GM10266 (cell line): ENCODE measurements around the gene INHA.

Experiments
- DNase-seq: peaks from one replicate; pipeline ENCODE4 v3.0.0; 2012; ENCODE audit errors: extremely low spot score
- CTCF ChIP-seq: IDR thresholded peaks from 2 replicates; pipeline ENCODE4 v1.5.1; 2012; ENCODE audit warnings: mild to moderate bottlenecking, low read depth; ENCODE audit not compliant: control insufficient read depth, insufficient read depth; ENCODE audit errors: missing control alignments

INHA gene

GRCh38 chr2:219572237-219573001, at the start of gene INHA:
TSS of gene INHA (plus strand) at chr2:219572310. CDS start at chr2:219572375, 65 bp downstream.
- no peak for TF ChIP-seq CTCF

DNA sequence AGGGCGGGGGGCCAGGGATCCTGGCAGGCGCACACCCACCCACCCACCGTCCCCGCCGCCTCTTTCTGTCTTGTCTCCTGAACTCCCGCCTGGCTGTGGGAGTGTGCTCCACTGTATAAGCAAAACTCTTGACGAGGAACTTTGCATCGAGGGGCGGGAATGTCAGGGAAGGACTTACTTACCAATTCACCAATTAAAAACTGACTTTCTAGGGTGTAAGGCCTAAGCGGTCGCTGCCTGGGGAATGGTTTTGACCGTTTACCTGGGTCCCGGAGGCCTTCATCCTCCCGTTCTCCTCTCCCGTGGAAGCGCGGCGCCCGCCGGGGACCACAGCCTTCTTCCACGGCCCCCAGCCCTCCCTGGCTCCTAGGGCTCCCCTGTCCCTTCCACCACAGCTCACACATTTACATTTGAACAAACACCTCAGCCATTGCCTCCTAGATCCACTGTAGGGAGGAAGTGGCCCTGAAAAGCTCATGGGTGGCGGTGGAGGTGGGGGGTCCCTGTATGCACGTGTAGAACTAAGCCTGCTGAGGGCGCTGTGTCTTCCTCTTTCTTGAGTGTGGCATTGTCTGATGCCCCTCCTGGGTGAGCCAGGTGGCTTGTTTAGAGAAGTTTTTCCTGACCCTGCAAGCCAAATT, 49.0 kb upstream of the INHA start:
- peak; percentile 22 for DNase-seq

More at GRCh38 chr2:219572237-219573001, at the start of gene INHA:
- peak; percentile 19 for DNase-seq

GRCh38 chr2:219524817-219525216, 47.3 kb upstream of the INHA start:
- no peak for DNase-seq
- no peak for TF ChIP-seq CTCF

More for the DNA sequence above, 49.0 kb upstream of the INHA start:
- no peak for TF ChIP-seq CTCF

DNA sequence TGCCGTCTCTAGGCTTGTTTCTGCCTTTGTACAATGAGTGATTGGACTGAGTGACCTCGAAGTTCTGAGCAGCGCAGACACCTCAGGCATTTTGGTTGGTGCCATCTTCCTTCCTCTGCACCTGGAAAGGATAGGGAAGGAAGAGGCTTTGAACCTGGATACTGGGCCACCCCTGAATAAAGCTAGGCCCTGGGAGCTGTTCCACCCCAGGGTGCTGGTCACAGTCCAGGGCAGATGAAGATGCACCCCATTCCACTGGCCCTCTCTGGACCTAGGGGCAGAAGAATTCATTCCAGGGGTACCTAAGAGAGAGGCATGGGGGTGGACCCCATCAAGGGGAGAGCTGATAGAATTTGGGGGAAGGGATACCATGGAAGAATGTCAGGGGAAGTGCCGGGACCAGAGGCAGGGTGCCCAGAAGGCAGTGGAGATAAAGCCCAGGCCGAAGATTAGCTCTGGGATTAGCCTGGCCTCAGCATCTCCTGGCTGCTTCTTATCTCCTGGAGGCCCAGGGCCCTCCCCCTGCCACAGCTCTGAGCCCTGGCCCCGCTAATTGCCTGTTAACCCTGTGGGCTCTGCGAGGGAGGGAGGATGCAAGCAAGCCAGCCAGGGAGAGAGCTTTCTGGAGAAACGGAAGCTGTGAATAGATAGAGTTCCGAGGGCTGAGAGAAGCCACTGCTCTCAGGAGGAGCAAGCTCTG, 46.4 kb upstream of the INHA start:
- TF ChIP-seq CTCF, result no peak
- DNase-seq, result no peak

DNA sequence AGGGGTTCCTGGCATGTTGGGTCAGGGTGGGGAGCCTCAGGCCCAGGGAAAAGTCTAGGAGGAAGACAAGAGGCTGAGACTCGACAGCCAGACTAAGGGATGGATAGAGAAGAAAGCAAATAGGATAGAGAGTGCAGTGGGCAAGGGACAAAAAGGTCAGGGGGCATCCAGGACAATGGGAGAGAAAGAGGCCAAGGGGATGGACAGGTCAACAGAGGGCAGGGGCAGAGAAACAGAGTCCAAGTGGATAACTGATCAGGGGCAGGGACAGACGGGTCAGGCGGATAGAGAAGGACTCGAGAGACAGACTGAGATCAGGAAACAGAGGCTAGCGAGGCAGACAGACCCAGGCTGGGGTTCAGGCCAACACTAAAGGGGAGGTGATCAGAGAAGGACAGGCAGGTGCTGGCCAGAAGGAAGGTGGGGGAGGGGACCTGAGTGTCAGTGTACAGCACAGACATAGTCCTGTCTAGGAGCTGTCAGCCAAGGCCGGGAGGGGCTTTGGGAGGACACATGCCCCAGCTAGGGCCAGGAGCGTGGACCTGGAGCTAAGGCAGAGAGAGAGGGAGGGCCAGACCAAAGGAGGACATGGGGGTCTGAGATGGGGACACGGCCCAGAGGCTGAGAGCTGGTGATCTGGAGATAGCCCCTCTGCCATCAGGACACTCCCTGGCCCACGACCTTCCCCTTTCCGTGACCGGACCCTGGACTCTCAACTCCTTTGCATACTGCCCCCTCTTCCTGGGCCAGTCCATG, 45.6 kb upstream of the INHA start:
- no peak for DNase-seq
- TF ChIP-seq CTCF, result no peak

DNA sequence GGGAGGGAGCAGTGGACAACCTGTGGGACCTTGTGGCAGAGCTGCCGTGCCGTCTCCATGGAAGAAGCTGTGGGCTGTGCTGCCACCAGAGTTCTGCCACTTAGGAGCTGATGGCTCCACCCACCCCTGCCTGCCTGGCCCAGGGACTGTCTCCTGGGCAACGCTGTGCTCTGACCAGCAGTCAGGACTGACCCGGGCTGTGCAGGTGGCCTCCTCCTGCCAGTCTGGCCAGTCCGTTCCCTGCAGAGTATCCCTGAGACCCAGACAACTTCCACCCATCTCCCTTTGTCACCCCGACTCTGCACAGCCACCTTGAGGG, 45.1 kb upstream of the INHA start:
- no peak for DNase-seq
- no peak for TF ChIP-seq CTCF
